Caco-2 (cell line): ENCODE data around the gene CD27. TPM values are rescaled to one million over a fixed set of nuclear protein-coding genes. Genes with fewer than 3 reads are reported as not detected.

ENCODE experiments used
- BruUV-seq: library from RNA; stranded (reverse); fragments of 400-500 nt; replicated peaks from 2 replicates; lab custom pipeline; 2021; lab: Mats Ljungman, UMichigan
- CTCF ChIA-PET: fragments of 300-600 bp; sonication (Branson Sonifier 250); formaldehyde crosslinking; loops from one replicate; lab custom pipeline; 2022; ENCODE audit warnings: antibody characterized with exemption; lab: Charles Lee
- POLR2A ChIA-PET: fragments of 300-600 bp; sonication (Branson Sonifier 250); formaldehyde crosslinking; loops from one replicate; lab custom pipeline; 2022; ENCODE audit warnings: antibody characterized with exemption; lab: Charles Lee
- DNase-seq, 2 experiments: peaks; one replicate each; pipeline versions ENCODE4 v3.0.0 to v3.0.0-alpha.2; 2020 to 2022
- H3K27me3 ChIP-seq: replicated peaks from 2 replicates; pipeline ENCODE4 v1.6.0; 2011; ENCODE audit warnings: low read length; ENCODE audit not compliant: control insufficient read depth, insufficient read depth
- H3K36me3 ChIP-seq: 2 replicates; pipeline ENCODE4 v1.5.1; 2011; ENCODE audit warnings: low read length; ENCODE audit not compliant: control insufficient read depth, insufficient read depth
- H3K4me1 ChIP-seq: fragments of 250-450 bp; sonication (Bioruptor Pico); 2 replicates; pipeline ENCODE4 v1.5.1; 2020; ENCODE audit warnings: mild to moderate bottlenecking
- H3K4me3 ChIP-seq: 2 replicates; pipeline ENCODE4 v1.5.1; 2011; ENCODE audit warnings: low read depth, mild to moderate bottlenecking, control low read depth, low read length
- H3K9me3 ChIP-seq: fragments of 250-450 bp; sonication (Bioruptor Pico); 2 replicates; pipeline ENCODE4 v1.5.1; 2020; ENCODE audit warnings: mild to moderate bottlenecking, moderate library complexity
- H3K27ac Mint-ChIP-seq: one replicate; pipeline ENCODE4 v1.8.0; 2022; ENCODE audit warnings: mixed read lengths; ENCODE audit not compliant: unreplicated experiment
- H3K27me3 Mint-ChIP-seq: one replicate; pipeline ENCODE4 v1.8.0; 2022; ENCODE audit warnings: mixed read lengths; ENCODE audit not compliant: insufficient read depth, unreplicated experiment
- H3K36me3 Mint-ChIP-seq: one replicate; pipeline ENCODE4 v1.8.0; 2022; ENCODE audit warnings: mild to moderate bottlenecking, mixed read lengths; ENCODE audit not compliant: insufficient read depth, unreplicated experiment
- H3K4me1 Mint-ChIP-seq: one replicate; pipeline ENCODE4 v1.8.0; 2022; ENCODE audit warnings: low read depth, mixed read lengths; ENCODE audit not compliant: unreplicated experiment
- H3K4me3 Mint-ChIP-seq: one replicate; pipeline ENCODE4 v1.8.0; 2022; ENCODE audit warnings: mild to moderate bottlenecking, moderate library complexity, mixed read lengths; ENCODE audit not compliant: unreplicated experiment
- H3K9me3 Mint-ChIP-seq: one replicate; pipeline ENCODE4 v1.8.0; 2022; ENCODE audit warnings: mixed read lengths; ENCODE audit not compliant: unreplicated experiment
- intact Hi-C: fragments of 100-400 bp; cut with micrococcal nuclease; formaldehyde crosslinking; loops from one replicate; pipeline ENCODE4 v1.10.0; 2022; ENCODE audit not compliant: unreplicated experiment
- total RNA-seq: library from RNA; stranded (reverse); gene quantifications from 2 replicates; pipeline ENCODE4 v1.2.3, GENCODE V29; 2022
- TF ChIP-seq, protein P1 (sequence below), 2 experiments: fragments of 200-600 bp in 1 of 2; IDR thresholded peaks; 1 replicate in 1 of 2; 2 replicates in 1 of 2; pipeline versions ENCODE4 v1.5.1 to v1.8.0; 2011 to 2022; ENCODE audit warnings: antibody characterized with exemption in 1 of 2, control low read depth in 1 of 2, inconsistent platforms in 1 of 2, low read depth in 1 of 2, low read length in 1 of 2, mild to moderate bottlenecking in 1 of 2, moderate library complexity in 1 of 2; ENCODE audit not compliant: insufficient read depth in 1 of 2, severe bottlenecking in 1 of 2, unreplicated experiment in 1 of 2

CD27 gene
- total RNA-seq, 1 experiment from 2014 or later = not detected

DNA sequence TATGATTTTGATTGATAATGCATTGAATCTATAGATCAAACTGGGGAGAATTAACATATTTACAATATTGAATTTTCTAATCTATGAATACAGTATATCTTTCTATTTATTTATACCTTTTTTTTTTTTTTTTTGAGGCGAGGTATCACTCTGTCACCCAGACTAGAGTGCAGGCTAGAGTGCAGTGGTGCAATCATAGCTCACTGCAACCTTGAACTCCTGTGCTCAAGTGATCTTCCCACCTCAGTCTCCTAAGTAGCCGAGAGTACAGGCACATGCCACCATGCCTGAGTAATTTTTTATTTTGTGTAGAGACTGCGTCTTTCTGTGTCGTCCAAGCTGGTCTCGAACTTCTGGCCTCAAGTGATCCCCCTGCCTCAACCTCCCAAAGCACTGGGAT is 40.4 kb upstream of the CD27 start:
- intact Hi-C loops = no loop called here
- H3K36me3 Mint-ChIP-seq = peaks cover 8% of the 10 kb centered on the region
- H3K9me3 Mint-ChIP-seq = peaks cover 16% of the 10 kb centered on the region
- Histone ChIP-seq H3K36me3 (no peaks in the 10 kb centered on the region), H3K9me3 (peaks cover 5% of the 10 kb centered on the region; the same call in 1 of the 2 replicates), H3K4me3 (no peak overlapping the region), H3K27me3 (no peaks in the 10 kb centered on the region), H3K4me1 (0 out of 2 replicates have a peak, but pooled peaks cover 4% of the 10 kb centered on the region)
- no peak overlapping the region for H3K27ac Mint-ChIP-seq
- CTCF ChIA-PET = no interaction called here
- no TSS peak for BruUV-seq
- POLR2A ChIA-PET = interaction anchor here (0.6 to 0.7 kb wide), 2 partner anchors 34 to 86 kb away, joined by 8 to 14 read pairs; no protein-coding TSS in a partner anchor
- TF ChIP-seq, protein P1, sequence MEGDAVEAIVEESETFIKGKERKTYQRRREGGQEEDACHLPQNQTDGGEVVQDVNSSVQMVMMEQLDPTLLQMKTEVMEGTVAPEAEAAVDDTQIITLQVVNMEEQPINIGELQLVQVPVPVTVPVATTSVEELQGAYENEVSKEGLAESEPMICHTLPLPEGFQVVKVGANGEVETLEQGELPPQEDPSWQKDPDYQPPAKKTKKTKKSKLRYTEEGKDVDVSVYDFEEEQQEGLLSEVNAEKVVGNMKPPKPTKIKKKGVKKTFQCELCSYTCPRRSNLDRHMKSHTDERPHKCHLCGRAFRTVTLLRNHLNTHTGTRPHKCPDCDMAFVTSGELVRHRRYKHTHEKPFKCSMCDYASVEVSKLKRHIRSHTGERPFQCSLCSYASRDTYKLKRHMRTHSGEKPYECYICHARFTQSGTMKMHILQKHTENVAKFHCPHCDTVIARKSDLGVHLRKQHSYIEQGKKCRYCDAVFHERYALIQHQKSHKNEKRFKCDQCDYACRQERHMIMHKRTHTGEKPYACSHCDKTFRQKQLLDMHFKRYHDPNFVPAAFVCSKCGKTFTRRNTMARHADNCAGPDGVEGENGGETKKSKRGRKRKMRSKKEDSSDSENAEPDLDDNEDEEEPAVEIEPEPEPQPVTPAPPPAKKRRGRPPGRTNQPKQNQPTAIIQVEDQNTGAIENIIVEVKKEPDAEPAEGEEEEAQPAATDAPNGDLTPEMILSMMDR (IDR thresholded peaks at IDR 0.05; ENCODE audit: insufficient read depth in 1 of 2, low read depth in 1 of 2, low read length in 1 of 2, severe bottlenecking in 1 of 2, unreplicated experiment in 1 of 2) = no peak
- no peak overlapping the region for H3K4me3 Mint-ChIP-seq
- H3K4me1 Mint-ChIP-seq = peaks cover 12% of the 10 kb centered on the region
- no peak for DNase-seq
- H3K27me3 Mint-ChIP-seq = no peaks in the 10 kb centered on the region

DNA sequence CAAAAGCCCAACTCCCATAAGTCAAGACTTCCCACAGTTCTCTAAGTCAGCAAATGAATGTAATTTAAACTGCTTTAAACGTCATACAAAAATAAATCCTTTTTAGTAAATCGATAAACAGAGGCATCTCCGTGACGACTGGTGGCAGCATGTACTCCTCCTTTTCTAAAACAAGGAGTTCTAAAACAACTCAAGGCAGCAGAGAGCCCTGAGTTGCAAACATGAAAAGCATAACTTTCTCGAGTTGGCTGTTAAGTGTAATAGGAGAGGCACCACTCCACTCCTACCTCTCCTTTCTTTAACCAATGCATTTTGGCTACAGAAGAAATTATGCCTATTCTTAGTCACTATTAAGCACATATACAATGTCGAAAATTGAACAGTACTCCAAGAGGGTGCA is 38.8 kb upstream of the CD27 start:
- CTCF ChIA-PET = no interaction called here
- intact Hi-C loops = no loop called here

DNA sequence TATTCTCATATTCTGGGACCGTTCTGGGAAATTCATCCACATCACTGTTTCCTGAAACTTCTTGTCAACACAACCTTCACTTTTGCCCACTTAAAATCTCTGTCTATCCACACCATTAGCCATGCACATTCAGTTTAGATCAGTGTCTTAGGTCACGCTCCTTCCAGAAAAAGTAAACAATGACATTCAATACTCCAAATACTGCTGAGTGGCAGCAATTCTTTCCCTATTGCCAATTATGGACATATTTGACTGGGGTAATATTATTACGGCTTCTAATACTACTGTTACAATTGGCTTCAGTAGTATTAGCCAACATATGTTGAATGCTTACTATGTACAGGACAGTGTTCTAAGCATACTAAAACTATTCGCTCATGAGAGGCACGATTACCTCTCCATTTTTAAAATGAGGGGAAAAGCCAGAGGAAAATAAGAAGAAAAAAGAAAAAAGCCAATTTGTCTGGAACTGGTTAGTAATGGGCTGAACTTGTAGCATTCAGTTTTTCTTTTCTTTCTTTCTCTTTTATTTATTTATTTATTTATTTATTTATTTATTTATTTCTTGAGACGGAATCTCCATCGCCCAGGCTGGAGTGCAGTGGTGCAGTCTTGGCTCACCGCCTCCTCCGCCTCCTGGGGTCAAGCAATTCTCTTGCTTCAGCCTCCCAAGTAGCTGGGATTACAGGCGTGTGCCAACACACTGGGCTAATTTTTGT is 37.4 kb upstream of the CD27 start:
- peaks cover 12% of the 10 kb centered on the region for H3K36me3 Mint-ChIP-seq
- BruUV-seq = no TSS peak
- H3K27me3 Mint-ChIP-seq = no peaks in the 10 kb centered on the region
- Histone ChIP-seq H3K36me3 (no peaks in the 10 kb centered on the region), H3K9me3 (peaks cover 6% of the 10 kb centered on the region; the same call in 1 of the 2 replicates), H3K4me1 (0 out of 2 replicates have a peak, but pooled peaks cover 4% of the 10 kb centered on the region), H3K4me3 (no peak overlapping the region), H3K27me3 (no peaks in the 10 kb centered on the region)
- H3K27ac Mint-ChIP-seq = no peak overlapping the region
- intact Hi-C loops = no loop called here
- ChIA-PET CTCF (no interaction called here), POLR2A (no interaction called here)
- DNase-seq = no peak
- no peak overlapping the region for H3K4me3 Mint-ChIP-seq
- TF ChIP-seq, protein P1 (IDR thresholded peaks at IDR 0.05; ENCODE audit: insufficient read depth in 1 of 2, low read depth in 1 of 2, low read length in 1 of 2, severe bottlenecking in 1 of 2, unreplicated experiment in 1 of 2) = no peak
- peaks cover 7% of the 10 kb centered on the region for H3K4me1 Mint-ChIP-seq
- H3K9me3 Mint-ChIP-seq = peaks cover 15% of the 10 kb centered on the region

More for the DNA sequence above, 38.8 kb upstream of the CD27 start:
- H3K4me3 ChIP-seq = no peak overlapping the region
- Mint-ChIP-seq H3K27me3 (no peaks in the 10 kb centered on the region), H3K9me3 (peaks cover 15% of the 10 kb centered on the region), H3K36me3 (peaks cover 12% of the 10 kb centered on the region), H3K4me3 (no peak overlapping the region), H3K27ac (no peak overlapping the region), H3K4me1 (peaks cover 7% of the 10 kb centered on the region)
- TF ChIP-seq, protein P1 (IDR thresholded peaks at IDR 0.05; ENCODE audit: insufficient read depth in 1 of 2, low read depth in 1 of 2, low read length in 1 of 2, severe bottlenecking in 1 of 2, unreplicated experiment in 1 of 2) = no peak
- 0 out of 2 replicates have a peak, but pooled peaks cover 4% of the 10 kb centered on the region for H3K4me1 ChIP-seq
- H3K27me3 ChIP-seq = no peaks in the 10 kb centered on the region
- no peak for DNase-seq
- H3K9me3 ChIP-seq = peaks cover 6% of the 10 kb centered on the region; the same call in 1 of the 2 replicates
- no TSS peak for BruUV-seq
- H3K36me3 ChIP-seq = no peaks in the 10 kb centered on the region
- POLR2A ChIA-PET = no interaction called here
